Liver (tissue), 9 donors: ENCODE results near the gene SDHAF1. TPM values are rescaled to one million over a fixed set of nuclear protein-coding genes. Genes with fewer than 3 reads are reported as not detected.

Experiments used
- DNase-seq: peaks from one replicate; pipeline ENCODE4 v3.0.0-alpha.2; 2017; ENCODE audit warnings: low spot score
- H3K27ac ChIP-seq, 2 donors: one replicate each; pipeline ENCODE4 v1.7.0; 2013; ENCODE audit warnings: inconsistent platforms in 2 of 2, low read length in 2 of 2, control low read depth in 1 of 2, low read depth in 1 of 2, mild to moderate bottlenecking in 1 of 2
- H3K27me3 ChIP-seq, 4 donors: one replicate each; pipeline versions ENCODE4 v1.6.1 to v1.7.0; 2013; ENCODE audit warnings: low read length in 3 of 4, inconsistent platforms in 1 of 4, mild to moderate bottlenecking in 1 of 4, moderate library complexity in 1 of 4; ENCODE audit not compliant: control insufficient read depth in 4 of 4, insufficient read depth in 4 of 4
- H3K36me3 ChIP-seq, 4 donors: one replicate each; pipeline versions ENCODE4 v1.6.1 to v1.7.0; 2013; ENCODE audit warnings: low read length in 3 of 4, mild to moderate bottlenecking in 3 of 4, low read depth in 1 of 4, moderate library complexity in 1 of 4; ENCODE audit not compliant: control insufficient read depth in 4 of 4, insufficient read depth in 3 of 4
- H3K4me1 ChIP-seq, 4 donors: one replicate each; pipeline versions ENCODE4 v1.6.1 to v1.7.0; 2013; ENCODE audit warnings: low read length in 3 of 4, mild to moderate bottlenecking in 3 of 4, moderate library complexity in 1 of 4; ENCODE audit not compliant: control insufficient read depth in 4 of 4, insufficient read depth in 4 of 4
- H3K4me3 ChIP-seq, 3 donors: one replicate each; pipeline versions ENCODE4 v1.6.1 to v1.7.0; 2013; ENCODE audit warnings: low read length in 3 of 3, control low read depth in 1 of 3, low read depth in 1 of 3, mild to moderate bottlenecking in 1 of 3
- H3K9ac ChIP-seq, 2 donors: one replicate each; pipeline ENCODE4 v1.7.0; 2013; ENCODE audit warnings: low read length in 2 of 2, mild to moderate bottlenecking in 2 of 2, moderate library complexity in 2 of 2, control low read depth in 1 of 2, low read depth in 1 of 2
- H3K9me3 ChIP-seq, 4 donors: one replicate each; pipeline versions ENCODE4 v1.6.1 to v1.7.0; 2013; ENCODE audit warnings: low read length in 3 of 4; ENCODE audit not compliant: control insufficient read depth in 4 of 4
- ATF3 ChIP-seq: IDR thresholded peaks from 2 replicates; pipeline ENCODE4 v1.6.1; 2016; ENCODE audit warnings: antibody characterized with exemption
- EGR1 ChIP-seq, 2 donors: IDR thresholded peaks; 2 replicates each; pipeline ENCODE4 v1.6.1; 2016 to 2018; ENCODE audit warnings: antibody characterized with exemption in 2 of 2, low read depth in 2 of 2
- FOXA1 ChIP-seq: IDR thresholded peaks from 2 replicates; pipeline ENCODE4 v1.6.1; 2016; ENCODE audit warnings: antibody characterized with exemption
- FOXA2 ChIP-seq: IDR thresholded peaks from 2 replicates; pipeline ENCODE4 v1.6.1; 2016; ENCODE audit warnings: antibody characterized with exemption
- GABPA ChIP-seq, 2 donors: IDR thresholded peaks in 1 of 2; conservative IDR thresholded peaks in 1 of 2; 2 replicates each; pipeline ENCODE4 v1.6.1; 2016; ENCODE audit warnings: antibody characterized with exemption in 2 of 2, mild to moderate bottlenecking in 1 of 2, moderate library complexity in 1 of 2
- HNF4A ChIP-seq, 2 donors: conservative IDR thresholded peaks; 2 replicates each; pipeline ENCODE4 v1.6.1; 2016; ENCODE audit warnings: antibody characterized with exemption in 2 of 2, mild to moderate bottlenecking in 2 of 2
- HNF4G ChIP-seq: IDR thresholded peaks from 2 replicates; pipeline ENCODE4 v1.6.1; 2016; ENCODE audit warnings: antibody characterized with exemption
- JUND ChIP-seq, 2 donors: IDR thresholded peaks; 2 replicates each; pipeline ENCODE4 v1.6.1; 2016; ENCODE audit warnings: antibody characterized with exemption in 2 of 2
- MAX ChIP-seq: IDR thresholded peaks from 2 replicates; pipeline ENCODE4 v1.6.1; 2016; ENCODE audit warnings: antibody characterized with exemption
- NR2F2 ChIP-seq: IDR thresholded peaks from 2 replicates; pipeline ENCODE4 v1.6.1; 2016; ENCODE audit warnings: antibody characterized with exemption
- RAD21 ChIP-seq, 2 donors: IDR thresholded peaks; 2 replicates each; pipeline ENCODE4 v1.6.1; 2016; ENCODE audit warnings: antibody characterized with exemption in 2 of 2, mild to moderate bottlenecking in 2 of 2
- REST ChIP-seq: IDR thresholded peaks from 2 replicates; pipeline ENCODE4 v1.6.1; 2016; ENCODE audit warnings: antibody characterized with exemption, mild to moderate bottlenecking
- RXRA ChIP-seq, 2 donors: IDR thresholded peaks; 2 replicates each; pipeline ENCODE4 v1.6.1; 2017 to 2018; ENCODE audit warnings: antibody characterized with exemption in 2 of 2, mild to moderate bottlenecking in 1 of 2
- SP1 ChIP-seq: IDR thresholded peaks from 2 replicates; pipeline ENCODE4 v1.6.1; 2018; ENCODE audit warnings: antibody characterized with exemption, mild to moderate bottlenecking
- TAF1 ChIP-seq: conservative IDR thresholded peaks from 2 replicates; pipeline ENCODE4 v1.6.1; 2016; ENCODE audit warnings: antibody characterized with exemption, mild to moderate bottlenecking
- YY1 ChIP-seq: IDR thresholded peaks from 2 replicates; pipeline ENCODE4 v1.6.1; 2016; ENCODE audit warnings: antibody characterized with exemption, mild to moderate bottlenecking
- WGBS: extraction: QIAGEN DNeasy Blood & Tissue Kit; methylation state at CpG from one replicate; pipeline ENCODE4 v1.1.7; 2013; 5-methylcytosine and 5-hydroxymethylcytosine counted together
- polyA plus RNA-seq, 2 donors: library from polyadenylated mRNA; stranded (reverse) in 1 of 2; unstranded in 1 of 2; fragments of 200-250 nt in 1 of 2; fragments of >200 nt in 1 of 2; fragmentation: Nextera tagmentation in 1 of 2; extraction: Ambion mirVana in 1 of 2; gene quantifications; one replicate each; pipeline versions ENCODE4 v1.2.1 to v1.2.3, GENCODE V29; 2013 to 2015
- total RNA-seq, 2 donors: library from RNA; depleted of rRNA; stranded (reverse); fragments of >200 nt; gene quantifications; one replicate each; pipeline ENCODE4 v1.2.3, GENCODE V29; 2014
- TF ChIP-seq, protein P1 (sequence below): fragments of 150-350 bp; IDR thresholded peaks from 2 replicates; pipeline ENCODE4 v1.5.1; 2017; ENCODE audit warnings: improper control_type of control experiment, low read depth, low read length; ENCODE audit not compliant: missing input control
- TF ChIP-seq, protein P2 (sequence below): IDR thresholded peaks from 2 replicates; pipeline ENCODE4 v1.6.1; 2016; ENCODE audit warnings: antibody characterized with exemption
- donor health status: healthy.
- donor health status: healthy.
- donor health status: healthy.
- donor health status: healthy.
- donor health status: healthy.

The SDHAF1 gene
- total and polyA plus RNA-seq, 4 donors, result 8.4 to 28.4 (median 18.9) TPM

DNA sequence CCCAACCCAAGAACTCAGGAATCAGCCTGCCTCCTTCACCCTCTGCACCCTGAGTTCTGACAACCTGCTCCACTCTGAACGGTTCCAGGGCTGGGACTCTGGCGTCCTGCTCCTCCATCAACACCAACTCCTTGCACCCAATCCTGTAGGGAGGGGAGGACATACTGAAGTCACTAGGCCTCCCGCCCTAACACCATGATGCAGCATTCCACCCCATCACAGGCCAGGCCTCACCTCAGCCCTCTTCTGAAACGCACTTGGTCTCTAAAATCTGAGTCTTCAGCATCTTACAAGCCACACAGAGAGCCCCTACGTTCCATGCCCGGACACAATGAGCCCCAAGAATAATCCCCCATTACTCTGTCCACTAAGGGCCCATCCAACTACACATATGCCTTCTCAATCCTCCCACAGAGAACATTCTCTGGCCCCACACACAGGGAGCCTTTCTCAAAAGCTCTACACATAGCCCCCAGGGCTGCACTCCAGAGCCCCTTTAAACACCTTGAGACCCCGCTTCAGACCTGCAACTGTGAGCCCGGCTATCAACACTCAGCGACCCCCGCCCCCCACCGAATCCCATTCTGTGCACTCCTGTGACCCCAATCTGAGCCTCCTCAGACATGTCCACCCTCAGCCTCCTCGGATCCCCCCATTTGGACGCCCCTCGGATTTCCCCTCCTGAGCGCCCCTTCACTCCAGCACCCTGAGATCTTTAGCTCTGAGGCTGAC lies 18.5 kb downstream of the SDHAF1 start:
- H3K36me3 ChIP-seq, result no peaks in the 10 kb centered on the region
- H3K9me3 ChIP-seq, result no peaks in the 10 kb centered on the region
- H3K9ac ChIP-seq, result peak overlapping the region; percentile 66 to 80
- TF ChIP-seq GABPA (IDR thresholded peaks at IDR 0.05 in 1 of 2, conservative IDR thresholded peaks at IDR 0.05 in 1 of 2) (no peak), REST (no peak), FOXA1 (no peak), YY1 (no peak), NR2F2 (no peak), EGR1 (IDR thresholded peaks at IDR 0.05; ENCODE audit: low read depth in 2 of 2) (no peak), MAX (no peak), JUND (IDR thresholded peaks at IDR 0.05) (no peak), SP1 (no peak), TAF1 (no peak), RAD21 (IDR thresholded peaks at IDR 0.05) (no peak), HNF4G (no peak), RXRA (IDR thresholded peaks at IDR 0.05) (no peak), FOXA2 (no peak), ATF3 (no peak), HNF4A (conservative IDR thresholded peaks at IDR 0.05) (no peak)
- TF ChIP-seq, protein P1, sequence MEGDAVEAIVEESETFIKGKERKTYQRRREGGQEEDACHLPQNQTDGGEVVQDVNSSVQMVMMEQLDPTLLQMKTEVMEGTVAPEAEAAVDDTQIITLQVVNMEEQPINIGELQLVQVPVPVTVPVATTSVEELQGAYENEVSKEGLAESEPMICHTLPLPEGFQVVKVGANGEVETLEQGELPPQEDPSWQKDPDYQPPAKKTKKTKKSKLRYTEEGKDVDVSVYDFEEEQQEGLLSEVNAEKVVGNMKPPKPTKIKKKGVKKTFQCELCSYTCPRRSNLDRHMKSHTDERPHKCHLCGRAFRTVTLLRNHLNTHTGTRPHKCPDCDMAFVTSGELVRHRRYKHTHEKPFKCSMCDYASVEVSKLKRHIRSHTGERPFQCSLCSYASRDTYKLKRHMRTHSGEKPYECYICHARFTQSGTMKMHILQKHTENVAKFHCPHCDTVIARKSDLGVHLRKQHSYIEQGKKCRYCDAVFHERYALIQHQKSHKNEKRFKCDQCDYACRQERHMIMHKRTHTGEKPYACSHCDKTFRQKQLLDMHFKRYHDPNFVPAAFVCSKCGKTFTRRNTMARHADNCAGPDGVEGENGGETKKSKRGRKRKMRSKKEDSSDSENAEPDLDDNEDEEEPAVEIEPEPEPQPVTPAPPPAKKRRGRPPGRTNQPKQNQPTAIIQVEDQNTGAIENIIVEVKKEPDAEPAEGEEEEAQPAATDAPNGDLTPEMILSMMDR, result no peak
- TF ChIP-seq, protein P2, sequence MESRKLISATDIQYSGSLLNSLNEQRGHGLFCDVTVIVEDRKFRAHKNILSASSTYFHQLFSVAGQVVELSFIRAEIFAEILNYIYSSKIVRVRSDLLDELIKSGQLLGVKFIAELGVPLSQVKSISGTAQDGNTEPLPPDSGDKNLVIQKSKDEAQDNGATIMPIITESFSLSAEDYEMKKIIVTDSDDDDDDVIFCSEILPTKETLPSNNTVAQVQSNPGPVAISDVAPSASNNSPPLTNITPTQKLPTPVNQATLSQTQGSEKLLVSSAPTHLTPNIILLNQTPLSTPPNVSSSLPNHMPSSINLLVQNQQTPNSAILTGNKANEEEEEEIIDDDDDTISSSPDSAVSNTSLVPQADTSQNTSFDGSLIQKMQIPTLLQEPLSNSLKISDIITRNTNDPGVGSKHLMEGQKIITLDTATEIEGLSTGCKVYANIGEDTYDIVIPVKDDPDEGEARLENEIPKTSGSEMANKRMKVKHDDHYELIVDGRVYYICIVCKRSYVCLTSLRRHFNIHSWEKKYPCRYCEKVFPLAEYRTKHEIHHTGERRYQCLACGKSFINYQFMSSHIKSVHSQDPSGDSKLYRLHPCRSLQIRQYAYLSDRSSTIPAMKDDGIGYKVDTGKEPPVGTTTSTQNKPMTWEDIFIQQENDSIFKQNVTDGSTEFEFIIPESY, result no peak
- 37% methylated on average over 15 of the region's 15 CpGs for WGBS
- peak overlapping the region; percentile 65 to 70 (median 69) for H3K4me3 ChIP-seq
- DNase-seq, result peak; percentile 38
- peaks cover 10 to 32% (median 22%) of the 10 kb centered on the region in 4 donors for H3K4me1 ChIP-seq
- H3K27me3 ChIP-seq, result no peaks in the 10 kb centered on the region
- peak overlapping the region; percentile 51 to 59 for H3K27ac ChIP-seq
